Right forelimb (tissue), 1 donor: ENCODE results near the gene LAMA5.

ENCODE experiments used
- DNase-seq: peaks from one replicate; pipeline ENCODE4 v3.0.0-alpha.2; 2018

Gene LAMA5

GRCh38 chr20:62370115-62370806, 3.1 kb upstream of the LAMA5 start:
- DNase-seq, result no peak

- no peak for DNase-seq
These were observed 2.7 kb upstream of the LAMA5 start for GRCh38 chr20:62369815-62370114.

GRCh38 chr20:62368976-62369814, 2.1 kb upstream of the LAMA5 start:
- no peak for DNase-seq

GRCh38 chr20:62368392-62368975, 1.4 kb upstream of the LAMA5 start:
- no peak for DNase-seq

- DNase-seq, result no peak
These were observed 700 bp upstream of the LAMA5 start for GRCh38 chr20:62367633-62368391.

- no peak for DNase-seq
These were observed 559 bp downstream of the LAMA5 start for GRCh38 chr20:62366370-62367135.

- DNase-seq, result peak; percentile 44
These were observed 1.2 kb downstream of the LAMA5 start for GRCh38 chr20:62365814-62366369.

GRCh38 chr20:62364911-62365736, 2.0 kb downstream of the LAMA5 start:
- DNase-seq, result peak; percentile 45

GRCh38 chr20:62363920-62364851, 2.9 kb downstream of the LAMA5 start:
- peak; percentile 41 for DNase-seq

- peak; percentile 51 for DNase-seq
These were observed 3.9 kb downstream of the LAMA5 start for GRCh38 chr20:62362991-62363919.

GRCh38 chr20:62362590-62362940, 4.5 kb downstream of the LAMA5 start:
- peak; percentile 40 for DNase-seq

GRCh38 chr20:62361799-62362589, 5.1 kb downstream of the LAMA5 start:
- peak; percentile 37 for DNase-seq

GRCh38 chr20:62360854-62361798, 6.0 kb downstream of the LAMA5 start:
- peak; percentile 46 for DNase-seq

GRCh38 chr20:62359491-62360121, 7.5 kb downstream of the LAMA5 start:
- DNase-seq, result no peak

- DNase-seq, result no peak
These were observed 8.0 kb downstream of the LAMA5 start for GRCh38 chr20:62359043-62359490.
